ENCODE measurements around the gene UNC79. TPM values are rescaled to one million over a fixed set of nuclear protein-coding genes. Genes with fewer than 3 reads are reported as not detected.

The UNC79 gene
- total RNA-seq, 4 donors from 2014 or later, result 0.14 to 0.32 TPM; not detected in 2

GRCh38 chr14:93715279-93715927 is 284.7 kb downstream of the UNC79 start:
- no peak for TF ChIP-seq EP300 (IDR thresholded peaks at IDR 0.05; ENCODE audit: low read depth)
- TF ChIP-seq CTCF (IDR thresholded peaks at IDR 0.05), result no peak
- TF ChIP-seq POLR2A (IDR thresholded peaks at IDR 0.05), result no peak
- TF ChIP-seq POLR2AphosphoS5 (IDR thresholded peaks at IDR 0.05), result no peak
- Histone ChIP-seq H3K27me3 (no peaks in the 10 kb centered on the region), H3K36me3 (no peaks in the 10 kb centered on the region), H3K4me3 (no peak overlapping the region), H3K9me3 (no peaks in the 10 kb centered on the region), H3K27ac (no peak overlapping the region), H3K4me1 (no peaks in the 10 kb centered on the region)
- in situ Hi-C loops (cut with MboI; ENCODE audit: low pct_ligation_motif_present in 1 of 4, low pct_unique_long_range_greater_than_20kb in 1 of 4, low sequenced_read_pairs in 3 of 4) (no loop called here), intact Hi-C loops (cut with DNase I; ENCODE audit: low total_unique reads) (no loop called here)
- no peak for DNase-seq
- 48 to 68% methylated on average over 8 to 13 of the region's 13 CpGs for WGBS, 2 donors (ENCODE audit: low coverage in 1 of 2)

GRCh38 chr14:93716002-93716745 is 285.4 kb downstream of the UNC79 start:
- no peaks in the 10 kb centered on the region for H3K9me3 ChIP-seq
- 57 to 88% methylated on average over 1 to 8 of the region's 8 CpGs for WGBS, 2 donors (ENCODE audit: low coverage in 1 of 2)
- intact Hi-C loops (cut with DNase I; ENCODE audit: low total_unique reads) (no loop called here), in situ Hi-C loops (cut with MboI; ENCODE audit: low pct_ligation_motif_present in 1 of 4, low pct_unique_long_range_greater_than_20kb in 1 of 4, low sequenced_read_pairs in 3 of 4) (no loop called here)
- H3K4me1 ChIP-seq, result no peaks in the 10 kb centered on the region
- no peak overlapping the region for H3K4me3 ChIP-seq
- H3K36me3 ChIP-seq, result no peaks in the 10 kb centered on the region
- DNase-seq, result no peak
- H3K27me3 ChIP-seq, result no peaks in the 10 kb centered on the region
- H3K27ac ChIP-seq, result no peak overlapping the region
- TF ChIP-seq CTCF (IDR thresholded peaks at IDR 0.05) (no peak), EP300 (IDR thresholded peaks at IDR 0.05; ENCODE audit: low read depth) (no peak), POLR2AphosphoS5 (IDR thresholded peaks at IDR 0.05) (no peak), POLR2A (IDR thresholded peaks at IDR 0.05) (no peak)

GRCh38 chr14:93716746-93717667 is 286.3 kb downstream of the UNC79 start:
- in situ Hi-C loops (cut with MboI; ENCODE audit: low pct_ligation_motif_present in 1 of 4, low pct_unique_long_range_greater_than_20kb in 1 of 4, low sequenced_read_pairs in 3 of 4) (no loop called here), intact Hi-C loops (cut with DNase I; ENCODE audit: low total_unique reads) (no loop called here)
- WGBS, 2 donors (ENCODE audit: low coverage in 1 of 2), result 85 to 87% methylated on average over 2 to 14 of the region's 14 CpGs
- no peak for DNase-seq
- Histone ChIP-seq H3K4me1 (no peaks in the 10 kb centered on the region), H3K27me3 (no peaks in the 10 kb centered on the region), H3K9me3 (no peaks in the 10 kb centered on the region), H3K36me3 (no peaks in the 10 kb centered on the region), H3K4me3 (no peak overlapping the region), H3K27ac (no peak overlapping the region)
- no peak for TF ChIP-seq CTCF (IDR thresholded peaks at IDR 0.05)
- no peak for TF ChIP-seq POLR2AphosphoS5 (IDR thresholded peaks at IDR 0.05)
- TF ChIP-seq EP300 (IDR thresholded peaks at IDR 0.05; ENCODE audit: low read depth), result no peak
- TF ChIP-seq POLR2A (IDR thresholded peaks at IDR 0.05), result no peak

Measured in transverse colon (tissue), 4 donors.